ENCODE results near the gene HOXA9.

DNA sequence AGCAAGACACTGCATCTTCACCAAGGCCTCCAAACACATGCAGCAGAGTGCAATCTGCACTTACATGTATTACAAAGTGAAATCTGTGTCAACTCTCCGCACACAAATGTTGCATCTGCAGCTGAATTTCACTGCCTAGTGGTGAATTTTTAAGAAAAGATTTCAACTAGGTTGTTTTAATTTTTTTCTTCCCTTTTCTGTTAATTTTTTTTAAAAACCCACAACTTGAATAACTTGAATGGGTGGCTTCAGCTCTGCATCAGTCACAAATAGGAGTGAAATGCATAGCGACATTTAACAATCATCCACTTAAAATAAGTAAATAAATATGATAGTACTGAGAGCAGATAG is 28.6 kb upstream of the HOXA9 start:
- TF ChIP-seq EZH2 (IDR thresholded peaks at IDR 0.05; ENCODE audit: borderline replicate concordance, control insufficient read depth, low read depth, low read length): no peak
- TF ChIP-seq, protein P1, sequence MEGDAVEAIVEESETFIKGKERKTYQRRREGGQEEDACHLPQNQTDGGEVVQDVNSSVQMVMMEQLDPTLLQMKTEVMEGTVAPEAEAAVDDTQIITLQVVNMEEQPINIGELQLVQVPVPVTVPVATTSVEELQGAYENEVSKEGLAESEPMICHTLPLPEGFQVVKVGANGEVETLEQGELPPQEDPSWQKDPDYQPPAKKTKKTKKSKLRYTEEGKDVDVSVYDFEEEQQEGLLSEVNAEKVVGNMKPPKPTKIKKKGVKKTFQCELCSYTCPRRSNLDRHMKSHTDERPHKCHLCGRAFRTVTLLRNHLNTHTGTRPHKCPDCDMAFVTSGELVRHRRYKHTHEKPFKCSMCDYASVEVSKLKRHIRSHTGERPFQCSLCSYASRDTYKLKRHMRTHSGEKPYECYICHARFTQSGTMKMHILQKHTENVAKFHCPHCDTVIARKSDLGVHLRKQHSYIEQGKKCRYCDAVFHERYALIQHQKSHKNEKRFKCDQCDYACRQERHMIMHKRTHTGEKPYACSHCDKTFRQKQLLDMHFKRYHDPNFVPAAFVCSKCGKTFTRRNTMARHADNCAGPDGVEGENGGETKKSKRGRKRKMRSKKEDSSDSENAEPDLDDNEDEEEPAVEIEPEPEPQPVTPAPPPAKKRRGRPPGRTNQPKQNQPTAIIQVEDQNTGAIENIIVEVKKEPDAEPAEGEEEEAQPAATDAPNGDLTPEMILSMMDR (IDR thresholded peaks at IDR 0.05 in 2 of 3, conservative IDR thresholded peaks at IDR 0.05 in 1 of 3; ENCODE audit: control insufficient read depth in 2 of 3, extremely low read depth in 1 of 3, insufficient read depth in 1 of 3, low read depth in 3 of 3, low read length in 3 of 3): no peak

All from GM12878 (cell line).